NCI-H524 treated with DMSO at 0.1 percent for 48 hours (cell line): ENCODE results near the gene SPATS2L.

ENCODE experiments used
- DNase-seq: peaks from one replicate; lab custom pipeline; 2025; lab: John Stamatoyannopoulos, UW

Gene SPATS2L

DNA sequence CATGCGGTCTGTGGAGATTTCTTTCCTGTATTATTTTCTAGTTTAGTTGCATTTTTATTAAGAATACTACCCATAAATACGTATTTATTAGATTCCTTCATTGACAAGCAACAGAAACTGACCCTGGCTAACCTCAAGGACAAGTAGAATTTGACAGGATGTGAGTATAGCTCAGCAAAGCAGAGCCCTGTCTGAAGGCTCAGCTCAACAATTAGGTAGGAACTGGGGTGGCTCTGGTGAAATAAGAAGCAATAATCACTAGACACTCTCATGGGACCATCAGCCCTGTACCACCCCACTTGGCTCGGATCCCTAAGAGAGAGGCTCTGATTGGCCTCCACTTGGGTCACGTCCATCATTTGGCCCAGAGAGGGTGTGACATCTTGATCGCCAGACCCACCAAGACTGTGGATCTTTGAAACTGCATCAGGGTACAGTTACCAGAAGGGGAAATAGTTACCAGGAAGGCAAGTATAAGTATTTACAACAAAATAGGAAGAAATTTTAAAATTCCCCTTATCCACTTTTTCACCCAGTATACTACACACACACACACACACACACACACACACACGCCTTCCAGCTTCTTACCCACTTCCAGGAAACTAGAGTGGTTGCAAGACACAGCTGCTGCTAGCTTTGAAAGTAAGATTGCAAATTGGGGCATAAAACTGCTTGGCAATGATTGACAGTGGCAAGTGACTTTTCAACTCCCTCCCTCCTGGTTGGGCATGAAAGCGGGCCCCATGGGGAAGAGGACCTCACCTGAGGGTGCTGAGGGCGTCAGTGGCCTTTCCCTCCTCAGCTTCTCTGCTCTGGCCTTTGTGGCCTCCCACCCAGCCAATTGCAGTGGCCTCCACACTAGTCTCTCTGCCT is 161.6 kb downstream of the SPATS2L start:
- no peak for DNase-seq

DNA sequence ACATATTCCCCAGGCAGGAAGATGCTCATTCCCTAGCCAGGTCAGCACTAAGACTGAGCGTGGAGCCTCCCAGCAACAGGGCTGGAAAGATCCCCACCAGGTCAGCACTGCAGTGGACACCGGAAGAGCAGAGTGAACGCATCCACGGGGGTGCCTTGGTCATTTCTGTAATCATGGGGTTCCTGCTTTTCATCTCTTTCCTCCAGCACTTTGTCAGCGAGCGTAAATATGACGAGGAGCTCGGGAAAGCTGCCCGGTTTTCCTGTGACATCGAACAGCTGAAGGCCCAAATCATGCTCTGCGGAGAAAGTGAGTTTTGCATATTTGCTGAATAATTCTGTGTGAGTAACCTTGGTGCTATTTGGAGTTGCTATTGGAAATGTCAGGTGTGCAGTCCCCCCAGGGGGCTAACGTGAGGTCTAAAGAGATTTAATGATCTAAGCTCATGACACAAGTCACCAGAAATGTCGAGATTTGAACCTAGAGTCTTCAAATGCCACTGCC is 163.3 kb downstream of the SPATS2L start:
- DNase-seq = no peak

DNA sequence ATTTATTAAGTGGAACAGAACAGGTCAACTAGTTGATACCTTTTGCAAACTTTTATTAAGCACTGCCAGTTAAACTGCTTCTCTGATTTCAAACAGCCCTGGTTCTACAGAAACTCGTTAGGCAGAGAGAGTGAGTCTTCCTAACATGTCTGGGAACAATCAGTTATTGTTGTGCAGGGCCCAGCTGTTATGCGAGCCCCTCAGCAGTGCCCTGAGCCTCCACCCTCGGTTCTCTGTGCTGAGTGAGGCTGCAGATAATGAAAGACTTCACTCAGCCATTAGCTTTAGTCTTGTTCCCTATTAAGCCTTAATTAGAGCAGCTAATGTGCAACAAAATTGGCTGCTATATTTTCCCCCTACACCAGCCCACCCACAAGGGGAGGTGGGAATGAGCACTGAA is 163.7 kb downstream of the SPATS2L start:
- no peak for DNase-seq

DNA sequence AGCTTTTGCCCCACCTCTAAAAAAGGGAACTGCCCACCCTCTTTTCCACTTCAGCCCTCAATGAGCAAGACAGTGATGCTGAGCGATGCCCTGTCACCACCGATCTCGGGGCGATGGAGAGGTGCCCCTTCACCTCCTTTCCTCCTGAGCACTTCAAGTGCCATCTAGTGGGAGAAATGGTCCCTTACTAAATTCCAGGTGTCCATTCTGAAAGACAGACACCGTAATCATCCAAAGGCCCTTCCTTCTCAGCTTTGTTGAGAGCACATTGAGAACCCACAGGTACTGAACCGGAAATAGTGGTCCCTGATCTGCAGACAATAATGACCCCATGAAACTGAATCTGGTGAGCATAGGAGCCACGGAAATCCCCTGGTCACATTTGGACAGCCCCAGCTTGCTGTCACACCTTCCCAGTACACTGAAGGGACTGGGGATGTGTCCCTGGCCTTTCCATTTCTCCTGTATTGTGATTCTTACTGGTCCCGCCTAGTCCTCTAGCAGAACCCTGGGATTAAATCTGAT is 164.9 kb downstream of the SPATS2L start:
- DNase-seq = no peak

DNA sequence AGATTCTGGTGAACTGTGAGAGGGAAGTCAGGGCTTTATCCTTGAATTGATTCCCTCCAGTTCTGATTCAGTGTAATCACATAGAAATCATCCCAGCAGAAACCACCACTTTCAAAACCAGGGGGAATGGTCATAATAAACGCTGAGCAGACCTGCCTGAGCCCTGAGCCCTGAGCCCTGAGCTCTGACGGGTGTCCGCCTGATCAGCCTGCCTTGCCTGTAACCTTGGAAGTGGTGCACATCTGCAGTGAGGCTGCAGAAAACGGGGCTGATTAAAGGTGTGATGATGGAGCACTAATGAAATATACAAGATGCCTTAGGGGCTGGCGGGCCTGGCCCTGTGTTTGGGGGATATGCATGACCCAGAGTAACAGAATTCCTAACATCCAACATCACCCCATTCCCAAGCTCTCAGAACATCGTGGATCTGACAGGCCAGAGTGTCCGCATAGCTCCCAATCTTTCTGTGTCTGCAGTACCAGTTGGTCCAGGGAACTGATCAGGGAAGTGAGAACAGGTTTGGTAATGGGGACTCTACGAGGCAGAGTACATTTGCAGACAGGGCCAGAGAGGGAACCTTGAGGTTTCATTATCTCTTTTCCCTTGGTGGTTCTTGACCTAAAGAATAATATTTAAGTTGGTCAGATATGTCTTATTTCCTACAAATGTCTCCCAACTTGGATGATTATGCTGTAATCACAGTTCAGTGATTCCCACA is 165.6 kb downstream of the SPATS2L start:
- DNase-seq = no peak

DNA sequence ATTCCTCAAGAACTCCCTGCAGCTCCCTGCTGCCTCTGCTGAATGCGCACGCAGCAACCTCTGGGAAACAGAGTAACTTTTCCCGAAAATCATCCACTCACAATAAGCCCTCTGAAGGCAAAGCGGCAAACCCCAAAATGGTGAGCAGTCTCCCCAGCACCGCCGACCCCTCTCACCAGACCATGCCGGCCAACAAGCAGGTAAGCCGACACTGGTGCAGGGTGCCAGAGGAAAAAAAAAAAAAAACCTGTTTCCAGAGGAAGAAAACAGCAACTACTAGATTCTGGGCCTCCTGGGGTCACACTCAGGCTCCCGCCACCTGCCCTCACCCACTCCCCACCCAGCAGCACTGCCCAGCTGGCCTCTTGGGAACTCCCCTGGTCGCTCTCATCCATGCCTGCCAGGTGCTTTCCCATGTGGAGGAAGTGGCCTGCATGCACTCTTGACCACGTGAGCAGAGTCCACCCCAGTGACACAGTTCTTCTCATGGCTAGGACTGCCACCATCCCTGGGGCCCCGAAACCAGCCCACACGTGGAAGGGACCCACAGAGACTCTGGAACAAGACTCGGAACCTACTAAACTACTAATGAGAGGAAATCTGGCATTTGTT is 166.5 kb downstream of the SPATS2L start:
- DNase-seq = no peak

- no peak for DNase-seq
These were observed 169.3 kb downstream of the SPATS2L start for GRCh38 chr2:200475795-200476194.

DNA sequence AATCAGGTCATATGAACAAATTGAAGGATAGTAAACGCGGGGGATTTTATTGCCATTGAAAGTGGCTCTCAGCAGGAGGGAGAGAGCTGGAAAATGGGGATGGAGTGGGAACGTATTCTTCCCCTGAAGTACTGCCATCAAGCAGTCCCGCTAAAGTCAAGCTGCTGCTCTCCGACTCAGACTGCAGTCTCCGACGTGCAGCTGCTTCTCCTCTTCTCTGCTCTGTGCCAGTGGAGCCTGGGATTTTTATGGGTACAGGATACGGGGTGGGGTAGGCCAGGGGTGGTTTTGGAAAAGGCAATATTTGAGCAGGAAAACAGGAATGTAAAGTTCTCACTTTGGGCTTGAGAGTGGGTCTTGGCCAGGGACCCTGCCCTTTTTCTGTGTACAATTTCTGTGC is 170.3 kb downstream of the SPATS2L start:
- no peak for DNase-seq

- no peak for DNase-seq
These were observed 171.2 kb downstream of the SPATS2L start for GRCh38 chr2:200477667-200478131.

DNA sequence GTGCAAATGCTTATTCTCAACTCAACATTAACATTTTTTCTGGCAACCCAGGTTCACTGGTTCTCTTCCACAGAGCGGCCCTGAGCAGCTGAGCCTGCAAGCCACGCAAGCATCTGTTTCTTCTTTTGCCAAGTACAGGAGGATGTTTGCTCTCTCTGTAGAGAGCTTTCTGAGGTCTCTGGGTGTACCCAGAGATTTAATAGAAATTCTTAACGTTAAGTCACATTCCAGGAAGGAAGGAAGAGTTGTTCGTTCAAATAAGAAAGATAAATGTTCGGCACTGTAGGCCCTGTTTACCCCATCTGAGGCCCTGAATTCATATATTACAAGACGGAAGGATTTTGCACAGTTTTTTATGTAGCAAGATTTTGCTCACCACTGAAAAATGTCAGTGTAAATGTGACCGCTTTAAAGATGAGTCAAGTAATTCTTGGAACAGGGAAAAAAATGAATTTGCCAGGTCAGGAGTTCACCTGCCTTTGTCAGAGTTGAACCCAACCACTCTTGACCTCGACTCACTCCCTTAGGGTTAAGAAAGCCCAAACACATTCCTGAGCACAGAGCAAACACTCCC is 173.3 kb downstream of the SPATS2L start:
- DNase-seq = no peak

DNA sequence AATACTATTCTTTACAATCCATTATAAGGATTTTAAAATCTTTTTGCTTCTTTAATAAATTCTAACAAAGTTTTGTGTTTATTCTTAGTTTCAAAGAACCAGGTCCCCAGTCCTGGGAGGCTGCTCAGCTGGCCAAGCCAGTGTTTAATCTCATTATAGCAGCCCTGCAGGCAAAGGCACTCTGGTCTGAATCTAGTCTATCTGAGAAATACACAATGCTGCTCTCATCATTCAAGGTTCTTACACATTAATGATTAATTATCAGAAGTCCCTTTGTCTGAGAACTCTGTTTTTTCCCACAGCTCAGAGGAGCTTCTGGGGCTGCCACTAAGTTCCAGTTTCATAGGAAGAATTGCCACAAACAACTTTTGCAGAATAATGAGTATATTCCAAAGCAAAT is 175.7 kb downstream of the SPATS2L start:
- DNase-seq = no peak

GRCh38 chr2:200483729-200484198 is 177.3 kb downstream of the SPATS2L start:
- no peak for DNase-seq

DNA sequence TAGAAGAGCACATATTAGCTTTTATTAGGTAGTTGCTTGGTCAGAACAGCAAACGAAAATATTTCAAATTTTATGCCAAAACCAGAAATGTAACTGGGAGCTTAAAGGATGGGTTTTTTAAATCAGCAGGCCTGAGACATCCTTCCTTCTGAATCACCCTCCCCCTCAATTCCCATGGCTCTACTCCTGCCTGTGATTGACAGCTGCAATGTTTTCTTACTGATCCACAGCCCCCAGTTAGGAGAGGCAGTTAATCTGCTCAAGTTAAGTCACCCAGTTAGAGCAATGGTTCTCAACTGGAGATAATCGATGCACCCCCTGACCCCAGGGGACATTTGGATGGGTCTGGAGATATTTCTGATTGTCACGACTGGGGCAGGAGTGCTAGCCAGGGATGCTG is 178.4 kb downstream of the SPATS2L start:
- DNase-seq = no peak

DNA sequence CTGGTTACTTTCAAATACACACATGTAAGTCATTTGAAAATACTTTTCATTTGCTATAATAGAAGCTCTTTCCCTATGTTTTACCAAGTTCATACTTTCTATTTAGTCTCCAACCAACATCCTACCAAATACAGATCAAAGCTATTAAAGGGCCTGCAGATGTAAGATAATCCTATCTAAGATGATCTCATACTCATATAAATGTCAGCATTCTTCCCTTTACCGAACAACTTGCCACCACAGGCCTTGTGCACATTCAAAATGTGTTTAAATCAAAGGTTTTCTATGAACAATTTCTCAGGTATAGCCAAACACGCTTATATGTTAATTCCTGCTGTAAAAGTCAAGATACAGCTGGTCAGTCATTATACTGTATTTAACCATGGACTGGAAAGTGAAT is 180.0 kb downstream of the SPATS2L start:
- no peak for DNase-seq

- DNase-seq = no peak
These were observed 181.7 kb downstream of the SPATS2L start for GRCh38 chr2:200488169-200488568.

GRCh38 chr2:200490001-200490400 is 183.5 kb downstream of the SPATS2L start:
- no peak for DNase-seq

GRCh38 chr2:200492656-200493055 is 186.2 kb downstream of the SPATS2L start:
- no peak for DNase-seq

GRCh38 chr2:200494048-200494447 is 187.6 kb downstream of the SPATS2L start:
- no peak for DNase-seq

DNA sequence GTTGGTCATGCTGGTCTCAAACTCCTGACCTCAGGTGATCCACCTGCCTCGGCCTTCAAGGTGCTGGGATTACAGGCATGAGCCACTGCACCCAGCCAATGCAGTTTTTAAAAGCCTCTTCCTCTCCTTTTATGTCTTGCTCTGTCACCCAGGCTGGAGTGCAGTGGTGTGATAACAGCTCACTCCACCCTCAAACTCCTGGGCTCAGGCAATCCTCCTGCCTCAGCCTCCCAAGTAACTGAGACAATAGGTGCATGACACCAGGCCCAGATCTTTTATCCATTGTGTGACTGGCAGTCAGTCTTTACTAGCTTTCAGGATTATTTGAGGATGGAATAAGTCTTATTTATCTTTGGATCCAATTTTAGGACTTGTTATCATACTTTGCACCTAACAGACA is 190.2 kb downstream of the SPATS2L start:
- DNase-seq = no peak

- no peak for DNase-seq
These were observed 192.1 kb downstream of the SPATS2L start for GRCh38 chr2:200498402-200499162.

- no peak for DNase-seq
These were observed 195.7 kb downstream of the SPATS2L start for GRCh38 chr2:200502196-200502595.
